Testis (tissue), 3 donors: ENCODE results near the gene SMCO1. TPM values are rescaled to one million over a fixed set of nuclear protein-coding genes. Genes with fewer than 3 reads are reported as not detected.

Source experiments
- DNase-seq: peaks from one replicate; pipeline ENCODE4 v3.0.0-alpha.2; 2019
- H3K27ac ChIP-seq, 2 donors: fragments of 200-600 bp; sonication (generic); one replicate each; pipeline ENCODE4 v1.5.1; 2019
- H3K27me3 ChIP-seq: fragments of 200-600 bp; sonication (generic); one replicate; pipeline ENCODE4 v1.5.1; 2019
- H3K36me3 ChIP-seq: fragments of 200-600 bp; sonication (generic); one replicate; pipeline ENCODE4 v1.5.1; 2017; ENCODE audit warnings: low read depth; ENCODE audit errors: missing control alignments
- H3K4me1 ChIP-seq: fragments of 200-600 bp; sonication (generic); one replicate; pipeline ENCODE4 v1.5.1; 2019
- H3K4me3 ChIP-seq, 2 donors: fragments of 200-600 bp; sonication (generic); one replicate each; pipeline ENCODE4 v1.5.1; 2017 to 2019
- H3K9me3 ChIP-seq: fragments of 200-600 bp; sonication (generic); one replicate; pipeline ENCODE4 v1.5.1; 2017
- CTCF ChIP-seq, 3 experiments: fragments of 450-650 bp in 2 of 3; fragments of 200-600 bp in 1 of 3; sonication (generic) in 1 of 3; IDR thresholded peaks; one replicate each; pipeline ENCODE4 v1.5.1; 2016 to 2019; ENCODE audit warnings: antibody characterized with exemption in 3 of 3, mild to moderate bottlenecking in 2 of 3, moderate library complexity in 1 of 3
- POLR2A ChIP-seq: fragments of 450-650 bp; IDR thresholded peaks from one replicate; pipeline ENCODE4 v1.6.1; 2017; ENCODE audit warnings: antibody characterized with exemption, mild to moderate bottlenecking, moderate library complexity
- WGBS, 2 donors: methylation state at CpG; one replicate each; pipeline ENCODE4 v1.1.5; 2018; 5-methylcytosine and 5-hydroxymethylcytosine counted together
- intact Hi-C: fragments of 100-400 bp; cut with DNase I; formaldehyde crosslinking; loops from one replicate; pipeline ENCODE4 v1.15.1; 2023; ENCODE audit warnings: low total_unique reads
- polyA plus RNA-seq: library from polyadenylated mRNA; stranded (reverse); fragments of 350-450 nt; fragmentation: Illumina TruSeq; extraction: RNeasy Lipid Tissue Mini Kit (QIAGEN cat#74804); gene quantifications from one replicate; pipeline ENCODE4 v1.2.3, GENCODE V29; 2014; ENCODE audit warnings: low read depth, low replicate concordance; ENCODE audit not compliant: insufficient read depth
- total RNA-seq, 2 donors: library from RNA; depleted of rRNA; stranded (reverse); fragments of >200 nt; gene quantifications; one replicate each; pipeline ENCODE4 v1.2.3, GENCODE V29; 2016

SMCO1 gene
- total and polyA plus RNA-seq, 3 donors from 2014 or later, result 0.24 to 0.91 (median 0.25) TPM

GRCh38 chr3:196518966-196519717 lies 4.0 kb upstream of the SMCO1 start:
- Histone ChIP-seq H3K4me3 (no peak overlapping the region), H3K9me3 (peaks cover 5% of the 10 kb centered on the region), H3K36me3 (no peaks in the 10 kb centered on the region), H3K27me3 (no peaks in the 10 kb centered on the region), H3K4me1 (no peaks in the 10 kb centered on the region), H3K27ac (no peak overlapping the region)
- DNase-seq, result peak; percentile 77
- TF ChIP-seq CTCF (IDR thresholded peaks at IDR 0.05), result peak in 2 of 3 experiments; percentile 41 to 43
- TF ChIP-seq POLR2A, result no peak
- WGBS, 2 donors, result 42 to 44% methylated on average over 12 of the region's 12 CpGs
- intact Hi-C loops, result loop anchor here (10.0 kb wide), 1 partner anchor 264 kb away; no protein-coding TSS in a partner anchor

GRCh38 chr3:196517919-196518318 lies 2.8 kb upstream of the SMCO1 start:
- 87 to 94% methylated on average over 2 of the region's 2 CpGs for WGBS, 2 donors
- Histone ChIP-seq H3K36me3 (no peaks in the 10 kb centered on the region), H3K27ac (no peak overlapping the region), H3K9me3 (peaks cover 5% of the 10 kb centered on the region), H3K27me3 (no peaks in the 10 kb centered on the region), H3K4me1 (no peaks in the 10 kb centered on the region), H3K4me3 (no peak overlapping the region)
- DNase-seq, result no peak
- intact Hi-C loops, result loop anchor here (10.0 kb wide), 1 partner anchor 263 kb away; no protein-coding TSS in a partner anchor
- TF ChIP-seq CTCF (IDR thresholded peaks at IDR 0.05) (no peak), POLR2A (no peak)

GRCh38 chr3:196517162-196517800 lies 2.1 kb upstream of the SMCO1 start:
- TF ChIP-seq CTCF (IDR thresholded peaks at IDR 0.05) (no peak), POLR2A (no peak)
- Histone ChIP-seq H3K4me3 (no peak overlapping the region), H3K9me3 (peaks cover 5% of the 10 kb centered on the region), H3K27ac (no peak overlapping the region), H3K27me3 (no peaks in the 10 kb centered on the region), H3K36me3 (no peaks in the 10 kb centered on the region), H3K4me1 (no peaks in the 10 kb centered on the region)
- WGBS, 2 donors, result 91 to 95% methylated on average over 2 of the region's 2 CpGs
- DNase-seq, result no peak
- intact Hi-C loops, result loop anchor here (10.0 kb wide), 1 partner anchor 262 kb away; no protein-coding TSS in a partner anchor

GRCh38 chr3:196514350-196514716 lies 813 bp downstream of the SMCO1 start:
- no peaks in the 10 kb centered on the region for H3K27me3 ChIP-seq
- no peak overlapping the region for H3K27ac ChIP-seq
- DNase-seq, result no peak
- no peak overlapping the region for H3K4me3 ChIP-seq
- H3K9me3 ChIP-seq, result peaks cover 4% of the 10 kb centered on the region
- intact Hi-C loops, result loop anchor here (10.0 kb wide), 1 partner anchor 260 kb away; no protein-coding TSS in a partner anchor
- 88 to 97% methylated on average over 1 of the region's 1 CpG for WGBS, 2 donors
- no peaks in the 10 kb centered on the region for H3K4me1 ChIP-seq
- no peaks in the 10 kb centered on the region for H3K36me3 ChIP-seq
- no peak for TF ChIP-seq CTCF (IDR thresholded peaks at IDR 0.05)
- no peak for TF ChIP-seq POLR2A
